Stimulated activated CD8-positive, alpha-beta memory T cell treated with anti-CD3 and anti-CD28 coated beads, Interleukin-12 subunit alpha, Interleukin-12 subunit beta, amount 100 ng/mL, for 4 hours (primary cell): ENCODE measurements around the gene VAV1.
A peak's percentile ranks its signal among the peaks of the same experiment; 100 is the strongest.
"Not testable (repeated sequence)": the region's sequence is repeated elsewhere in the genome, so short reads cannot be mapped to it uniquely, and the experiment has no call there.

ENCODE experiments used
- DNase-seq: peaks from one replicate; pipeline ENCODE4 v3.0.0-alpha.2; 2020; ENCODE audit warnings: low read depth

The VAV1 gene

GRCh38 chr19:6790194-6791128, 18.0 kb downstream of the VAV1 start:
- DNase-seq: no peak

GRCh38 chr19:6791237-6791636, 18.7 kb downstream of the VAV1 start:
- no peak for DNase-seq

- no peak for DNase-seq
These were observed 20.9 kb downstream of the VAV1 start for GRCh38 chr19:6793411-6793810.

DNA sequence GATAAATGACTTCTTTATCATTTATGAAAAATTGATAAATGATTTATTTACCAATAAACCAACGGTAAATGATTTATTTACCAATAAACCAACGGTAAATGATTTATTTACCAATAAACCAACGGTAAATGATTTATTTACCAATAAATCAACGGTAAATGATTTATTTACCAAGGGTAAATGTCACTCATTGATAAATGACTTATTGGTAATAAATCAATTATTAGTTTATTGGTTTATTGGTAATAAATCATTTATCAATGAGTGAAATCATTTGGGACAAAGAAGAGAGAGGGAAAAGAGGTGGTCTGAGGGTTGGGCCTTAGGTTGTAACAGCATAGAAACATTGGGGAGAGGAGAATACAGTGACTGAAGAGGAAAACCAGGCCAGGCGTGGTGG, 21.5 kb downstream of the VAV1 start:
- no peak for DNase-seq

DNA sequence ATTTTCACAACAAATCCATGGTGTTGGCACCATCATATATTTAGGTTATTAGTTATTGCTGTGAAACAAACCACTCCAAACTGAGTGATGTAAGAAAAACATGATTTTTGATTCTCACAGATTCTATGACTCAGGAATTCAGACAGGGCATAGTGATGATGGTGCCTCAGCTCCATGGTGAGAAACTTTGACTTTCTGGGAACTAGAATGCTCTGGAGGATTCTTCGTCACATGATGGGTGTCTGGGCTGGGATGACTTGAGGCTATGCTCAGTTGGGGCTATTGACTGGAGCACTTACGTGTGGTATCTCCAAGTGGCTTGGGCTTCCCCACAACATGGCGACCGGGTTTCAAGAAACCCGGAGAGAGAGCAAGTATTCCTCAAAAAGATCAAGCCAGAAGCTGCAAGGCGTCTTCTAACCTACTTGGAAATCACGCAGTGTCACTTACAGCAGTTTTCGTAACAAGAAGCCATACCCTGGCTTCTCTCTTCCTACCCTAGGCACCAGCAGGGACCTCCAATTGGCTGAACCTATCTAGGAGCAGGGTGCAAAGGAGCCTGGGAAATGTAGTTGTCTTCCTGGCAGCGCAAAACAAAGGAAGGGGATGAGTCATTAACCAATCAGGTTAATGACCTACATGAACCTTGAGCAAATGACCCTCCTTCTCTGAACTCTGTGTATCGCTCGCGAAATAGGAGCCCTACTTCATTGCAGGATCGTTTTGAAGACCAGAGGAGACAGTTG, 22.4 kb downstream of the VAV1 start:
- DNase-seq: no peak

DNA sequence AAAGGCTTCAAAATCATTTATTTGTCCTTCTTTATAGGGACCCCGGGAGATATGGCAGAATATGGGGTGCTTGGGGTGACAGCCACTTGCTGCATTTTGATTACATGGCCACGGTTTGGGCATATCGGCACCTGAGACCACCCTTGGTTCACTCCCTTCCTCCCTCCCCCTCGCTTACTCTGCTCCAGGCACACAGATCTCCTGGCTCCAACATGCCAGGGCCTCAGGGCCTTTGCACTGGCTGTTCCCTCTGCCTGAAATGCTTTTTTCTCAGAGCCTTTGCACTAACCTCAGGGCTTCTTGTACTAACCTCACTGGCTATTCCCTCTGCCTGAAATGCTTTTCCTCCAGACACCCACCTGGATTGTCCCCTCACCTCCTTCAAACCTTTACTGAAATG, 23.8 kb downstream of the VAV1 start:
- no peak for DNase-seq

DNA sequence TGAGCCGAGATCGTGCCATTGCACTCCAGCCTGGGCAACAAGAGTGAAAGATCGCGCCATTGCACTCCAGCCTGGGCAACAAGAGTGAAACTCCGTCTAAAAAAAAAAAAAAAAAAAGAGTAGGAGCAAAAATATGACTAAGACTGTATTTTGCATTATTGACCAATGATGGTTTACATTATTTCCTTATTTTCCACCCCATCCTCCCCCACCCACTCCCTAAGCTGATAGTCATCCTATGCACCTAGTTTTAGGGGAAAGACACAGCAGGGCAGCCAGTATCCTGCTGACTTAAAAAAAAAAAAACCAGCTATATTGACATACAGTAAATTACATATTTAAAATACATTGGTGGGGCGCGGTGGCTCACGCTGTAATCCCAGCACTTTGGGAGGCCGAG, 25.1 kb downstream of the VAV1 start:
- no peak for DNase-seq

DNA sequence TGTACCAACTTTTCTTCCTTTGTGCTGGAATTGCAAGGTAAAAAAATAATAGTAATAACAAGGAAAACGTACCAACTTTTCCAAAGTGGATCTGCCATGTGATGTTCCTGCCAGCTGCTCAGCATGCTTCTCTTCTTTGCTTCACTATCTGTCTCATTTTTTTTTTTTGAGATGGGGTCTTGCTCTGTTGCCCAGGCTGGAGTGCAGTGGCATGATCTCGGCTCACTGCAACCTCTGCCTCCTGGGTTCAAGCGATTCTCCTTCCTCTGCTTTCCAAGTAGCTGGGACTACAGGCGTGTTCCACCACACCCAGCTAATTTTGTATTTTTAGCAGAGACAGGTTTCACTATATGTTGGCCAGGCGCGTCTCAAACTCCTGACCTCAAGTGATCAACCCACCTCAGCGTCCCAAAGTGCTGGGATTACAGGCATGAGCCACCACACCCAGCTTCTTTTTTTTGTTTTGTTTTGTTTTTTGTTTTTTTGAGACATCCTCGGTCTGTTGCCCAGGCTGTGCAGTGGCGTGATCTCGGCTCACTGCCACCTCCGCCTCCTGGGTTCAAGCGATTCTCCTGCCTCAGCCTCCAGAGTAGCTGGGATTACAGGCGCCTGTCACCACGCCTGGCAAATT, 27.8 kb downstream of the VAV1 start:
- DNase-seq: not testable (repeated sequence)

DNA sequence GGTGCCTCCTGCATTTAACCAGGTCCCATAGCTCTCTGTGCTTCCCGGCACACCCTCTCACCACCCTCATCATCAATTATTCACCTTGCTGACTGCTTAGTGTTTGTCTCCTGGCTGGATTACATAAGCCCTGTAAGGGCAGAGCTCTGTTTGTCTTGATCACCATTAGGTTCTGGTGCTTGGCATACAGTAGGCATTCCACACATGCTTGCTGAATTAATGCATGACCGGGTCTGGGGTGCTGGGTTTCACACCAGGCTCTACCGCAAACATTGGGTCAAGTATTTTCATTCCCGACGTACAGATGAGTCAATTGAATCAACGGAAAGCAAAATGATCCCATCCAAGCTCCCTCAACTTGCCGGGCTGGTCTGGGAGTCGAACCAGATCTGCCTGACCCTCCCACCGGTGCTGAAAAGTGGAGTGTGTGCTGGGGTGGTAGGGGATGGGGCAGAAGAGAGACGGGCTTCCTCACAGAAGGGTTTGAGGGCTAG, 28.5 kb downstream of the VAV1 start:
- DNase-seq: no peak

DNA sequence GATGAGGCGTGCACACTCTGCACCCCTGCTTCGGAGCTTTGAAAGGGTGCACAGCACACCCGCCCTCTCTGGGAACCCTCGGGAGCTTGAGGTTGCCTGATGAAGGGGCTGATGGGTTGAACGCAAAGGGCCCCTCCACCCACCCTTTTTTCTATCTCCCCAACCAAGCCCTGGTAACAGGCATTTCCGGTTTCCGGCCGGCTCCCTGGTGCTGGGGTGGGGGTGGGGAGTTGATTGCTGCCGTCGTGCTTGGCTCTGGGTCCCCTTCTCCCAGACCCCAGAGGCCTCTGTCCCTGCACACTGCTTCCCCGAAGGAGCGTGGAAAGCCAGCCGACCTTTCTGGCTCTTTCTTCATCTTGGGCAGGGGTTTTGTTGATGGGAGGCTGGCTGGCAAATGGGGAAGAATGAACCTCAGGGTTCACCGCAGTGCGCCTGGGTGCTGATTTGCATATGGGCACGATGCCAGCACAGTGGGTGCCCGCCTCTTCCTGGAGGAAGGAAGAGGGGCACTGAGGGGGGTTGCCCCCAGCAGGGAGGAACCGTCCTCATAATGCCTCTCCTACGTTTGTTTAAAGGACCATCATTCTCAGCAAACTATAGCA, 29.1 kb downstream of the VAV1 start:
- peak; percentile 74 for DNase-seq

- peak; percentile 72 for DNase-seq
These were observed 30.0 kb downstream of the VAV1 start for GRCh38 chr19:6802336-6803035.

DNA sequence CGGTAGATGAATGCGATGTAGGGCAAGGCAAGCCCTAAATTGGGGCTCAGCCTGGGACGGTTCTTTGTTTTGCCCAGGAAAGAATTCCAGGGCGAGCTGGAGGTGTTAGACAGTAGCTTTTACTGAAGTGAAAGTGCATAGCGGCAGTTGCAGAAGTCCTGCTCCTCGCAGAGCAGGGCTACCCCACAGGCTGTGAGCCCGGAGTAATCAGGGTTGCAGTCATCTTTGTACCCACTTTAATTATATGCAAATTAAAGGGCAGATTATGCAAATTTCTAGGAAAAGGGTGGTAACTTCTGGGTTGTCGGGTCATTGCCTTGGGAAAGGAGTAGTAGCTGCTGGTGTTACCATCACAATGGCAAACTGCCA, 30.5 kb downstream of the VAV1 start:
- peak; percentile 3 for DNase-seq

DNA sequence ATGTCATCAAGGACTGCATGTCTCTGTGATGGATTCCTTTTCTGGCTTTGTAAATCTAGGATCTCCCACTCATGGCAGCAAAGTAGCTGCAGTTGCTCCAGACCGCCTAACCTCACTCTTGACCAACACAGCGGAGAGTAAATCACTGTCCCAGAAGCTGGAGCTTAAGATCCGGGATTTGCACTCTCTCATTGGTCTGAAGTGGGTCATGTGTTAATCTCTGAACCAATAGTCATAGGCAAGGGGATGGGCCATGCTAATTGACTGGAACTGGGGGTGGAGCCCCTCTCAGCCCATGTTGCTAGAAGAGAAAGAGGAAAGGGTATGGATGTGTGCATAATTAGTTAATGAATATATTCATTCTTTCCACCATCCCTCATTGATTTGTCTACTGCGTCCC, 34.0 kb downstream of the VAV1 start:
- DNase-seq: no peak

- DNase-seq: no peak
These were observed 34.8 kb downstream of the VAV1 start for GRCh38 chr19:6807291-6807690.

GRCh38 chr19:6808494-6808893, 36.0 kb downstream of the VAV1 start:
- DNase-seq: no peak

DNA sequence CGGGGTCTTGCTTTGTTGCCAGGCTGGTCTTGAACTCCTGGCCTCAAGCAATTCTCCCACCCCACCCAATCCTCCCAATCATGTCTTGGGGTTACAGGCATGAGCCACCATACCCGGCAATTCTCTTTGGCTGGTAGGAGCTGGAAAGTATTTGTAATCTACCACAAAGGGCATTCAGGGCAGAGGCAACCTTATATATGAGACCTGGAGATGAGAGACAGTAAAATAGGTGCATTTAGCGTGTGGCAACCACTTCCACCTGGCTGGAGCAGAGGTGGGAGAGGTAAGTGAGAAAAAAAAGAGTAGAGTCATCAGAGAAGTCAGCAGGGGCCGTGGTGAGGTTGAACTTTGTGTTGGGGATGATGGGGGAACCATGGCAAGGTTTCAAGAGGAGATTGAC, 36.8 kb downstream of the VAV1 start:
- DNase-seq: no peak

GRCh38 chr19:6811378-6811777, 38.9 kb downstream of the VAV1 start:
- no peak for DNase-seq

- DNase-seq: no peak
These were observed 39.4 kb downstream of the VAV1 start for GRCh38 chr19:6811906-6812305.

- no peak for DNase-seq
These were observed 40.1 kb downstream of the VAV1 start for GRCh38 chr19:6812612-6813011.

GRCh38 chr19:6813659-6814058, 41.2 kb downstream of the VAV1 start:
- DNase-seq: no peak

GRCh38 chr19:6817179-6817578, 44.7 kb downstream of the VAV1 start:
- no peak for DNase-seq

DNA sequence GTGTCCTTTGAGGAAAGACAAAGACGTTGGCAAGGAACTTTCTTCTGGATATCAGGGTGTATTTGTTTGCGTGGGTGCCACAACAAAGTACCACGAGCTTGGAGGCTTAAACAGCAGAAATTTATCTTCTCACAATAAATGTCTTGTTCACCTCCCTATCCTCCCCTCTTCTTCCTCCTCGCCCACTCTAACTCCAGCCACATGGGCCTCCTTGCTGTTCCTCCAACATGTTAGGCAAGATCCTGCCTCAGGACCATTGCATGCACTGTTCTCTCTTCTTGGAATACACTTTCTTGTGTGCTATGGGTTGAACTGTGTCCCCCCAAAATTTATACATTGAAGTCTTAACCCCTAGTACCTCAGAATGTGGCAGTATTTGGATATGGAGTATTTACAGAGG, 45.7 kb downstream of the VAV1 start:
- DNase-seq: no peak
